Neutrophil (primary cell): Measurements from ENCODE around the gene HELZ.

Experiments used
- H3K27ac ChIP-seq: fragments of 200-600 bp; sonication (generic); 2 replicates; pipeline ENCODE4 v1.5.1; 2016; ENCODE audit warnings: mild to moderate bottlenecking, moderate library complexity
- H3K27me3 ChIP-seq: fragments of 200-600 bp; sonication (generic); 2 replicates; pipeline ENCODE4 v1.6.0; 2016; ENCODE audit warnings: mild to moderate bottlenecking
- H3K36me3 ChIP-seq: fragments of 200-600 bp; sonication (generic); 2 replicates; pipeline ENCODE4 v1.5.1; 2017
- H3K4me1 ChIP-seq, 2 experiments: fragments of 200-600 bp in 1 of 2; sonication (generic) in 1 of 2; 1 replicate in 1 of 2; 2 replicates in 1 of 2; pipeline versions ENCODE4 v1.5.1 to v1.6.1; 2013 to 2016; ENCODE audit warnings: low read depth in 1 of 2, low read length in 1 of 2, mild to moderate bottlenecking in 1 of 2, moderate library complexity in 1 of 2; ENCODE audit not compliant: control insufficient read depth in 1 of 2, insufficient read depth in 1 of 2
- H3K4me3 ChIP-seq, 2 experiments: fragments of 200-600 bp in 1 of 2; sonication (generic) in 1 of 2; 1 replicate in 1 of 2; 2 replicates in 1 of 2; pipeline ENCODE4 v1.5.1; 2013 to 2016; ENCODE audit warnings: low read depth in 1 of 2, low read length in 1 of 2, mild to moderate bottlenecking in 1 of 2, moderate library complexity in 1 of 2
- H3K9me3 ChIP-seq: fragments of 200-600 bp; sonication (generic); 2 replicates; pipeline ENCODE4 v1.5.1; 2016
- TF ChIP-seq, protein P1 (sequence below): fragments of 200-600 bp; sonication (generic); IDR thresholded peaks from 2 replicates; pipeline ENCODE4 v1.5.1; 2016; ENCODE audit warnings: antibody characterized with exemption

The HELZ gene

DNA sequence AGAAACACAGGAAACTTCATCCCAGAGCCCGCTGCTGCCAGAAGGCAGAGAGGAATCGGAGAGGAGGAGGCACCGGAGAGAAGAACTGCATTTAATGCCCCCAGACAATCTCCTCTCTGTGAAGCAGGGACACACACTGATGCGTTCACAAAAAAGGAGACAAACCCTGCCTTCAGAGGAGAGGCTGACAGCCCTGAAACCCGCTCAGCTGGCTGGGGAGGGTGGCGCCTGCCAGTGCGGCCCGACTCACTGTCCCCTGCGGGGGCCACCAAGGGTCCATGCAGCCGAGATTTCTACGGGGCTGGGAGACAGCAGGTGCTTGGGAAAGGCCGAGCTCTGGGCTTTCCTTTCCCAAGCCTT lies 222.6 kb downstream of the HELZ start:
- Histone ChIP-seq H3K9me3 (no peaks in the 10 kb centered on the region), H3K36me3 (no peaks in the 10 kb centered on the region), H3K4me1 (no peaks in the 10 kb centered on the region), H3K27me3 (no peaks in the 10 kb centered on the region), H3K4me3 (no peak overlapping the region), H3K27ac (no peak overlapping the region)
- TF ChIP-seq, protein P1, sequence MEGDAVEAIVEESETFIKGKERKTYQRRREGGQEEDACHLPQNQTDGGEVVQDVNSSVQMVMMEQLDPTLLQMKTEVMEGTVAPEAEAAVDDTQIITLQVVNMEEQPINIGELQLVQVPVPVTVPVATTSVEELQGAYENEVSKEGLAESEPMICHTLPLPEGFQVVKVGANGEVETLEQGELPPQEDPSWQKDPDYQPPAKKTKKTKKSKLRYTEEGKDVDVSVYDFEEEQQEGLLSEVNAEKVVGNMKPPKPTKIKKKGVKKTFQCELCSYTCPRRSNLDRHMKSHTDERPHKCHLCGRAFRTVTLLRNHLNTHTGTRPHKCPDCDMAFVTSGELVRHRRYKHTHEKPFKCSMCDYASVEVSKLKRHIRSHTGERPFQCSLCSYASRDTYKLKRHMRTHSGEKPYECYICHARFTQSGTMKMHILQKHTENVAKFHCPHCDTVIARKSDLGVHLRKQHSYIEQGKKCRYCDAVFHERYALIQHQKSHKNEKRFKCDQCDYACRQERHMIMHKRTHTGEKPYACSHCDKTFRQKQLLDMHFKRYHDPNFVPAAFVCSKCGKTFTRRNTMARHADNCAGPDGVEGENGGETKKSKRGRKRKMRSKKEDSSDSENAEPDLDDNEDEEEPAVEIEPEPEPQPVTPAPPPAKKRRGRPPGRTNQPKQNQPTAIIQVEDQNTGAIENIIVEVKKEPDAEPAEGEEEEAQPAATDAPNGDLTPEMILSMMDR, result no peak

DNA sequence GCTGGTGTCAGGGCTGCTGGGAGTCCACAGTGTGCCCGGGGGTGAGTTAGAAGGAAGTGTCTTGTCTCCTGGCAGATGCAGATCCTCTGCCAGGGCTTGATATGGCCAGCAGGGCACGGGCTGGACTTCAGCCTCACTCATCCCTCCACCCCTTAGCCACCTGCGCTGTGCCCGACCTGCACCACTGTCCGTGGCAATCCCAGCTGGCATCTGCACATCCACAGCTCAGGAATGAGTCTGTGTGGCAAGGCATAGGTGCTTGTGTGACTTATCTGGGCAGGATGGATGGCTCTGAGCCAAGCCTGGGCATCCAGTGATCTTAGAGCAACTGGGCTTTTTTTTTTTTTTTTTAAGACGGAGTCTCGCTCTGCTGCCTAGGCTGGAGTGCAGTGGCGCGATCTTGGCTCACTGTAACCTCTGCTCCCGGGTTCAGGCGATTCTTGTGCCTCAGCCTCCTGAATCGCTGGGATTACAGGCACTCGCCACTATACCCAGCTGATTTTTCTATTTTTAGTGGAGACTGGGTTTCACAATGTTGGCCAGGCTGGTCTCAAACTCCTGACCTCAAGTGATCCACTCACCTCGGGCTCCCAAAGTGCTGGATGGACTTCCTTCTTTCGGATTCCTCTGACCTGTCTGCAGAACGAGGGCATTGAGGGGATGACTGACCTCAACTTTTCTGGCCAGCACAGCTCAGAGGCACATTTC lies 223.1 kb downstream of the HELZ start:
- no peaks in the 10 kb centered on the region for H3K27me3 ChIP-seq

DNA sequence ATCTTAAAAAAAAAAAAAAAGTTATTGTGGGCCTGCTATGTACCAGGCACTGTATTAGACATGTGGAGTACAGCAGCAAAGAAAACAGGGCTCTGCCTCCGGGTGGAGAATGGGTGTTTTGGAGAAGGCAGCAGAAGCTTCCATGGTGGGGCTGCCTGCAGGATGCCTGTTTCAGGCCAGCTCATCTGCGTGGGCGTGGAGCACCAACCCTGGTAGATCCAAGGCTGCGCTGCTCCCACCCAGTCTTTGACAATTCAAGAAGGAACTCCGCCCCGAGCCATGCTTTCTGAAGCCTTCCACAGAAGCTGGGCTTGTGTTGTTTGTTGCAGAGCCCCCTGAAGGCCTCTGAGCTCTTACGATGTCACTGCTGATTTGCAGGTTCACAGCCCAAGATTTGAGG lies 223.8 kb downstream of the HELZ start:
- Histone ChIP-seq H3K9me3 (no peaks in the 10 kb centered on the region), H3K27me3 (no peaks in the 10 kb centered on the region), H3K4me3 (no peak overlapping the region), H3K4me1 (no peaks in the 10 kb centered on the region), H3K27ac (no peak overlapping the region), H3K36me3 (no peaks in the 10 kb centered on the region)
- TF ChIP-seq, protein P1, result no peak

More for the DNA sequence above, 223.1 kb downstream of the HELZ start:
- no peak overlapping the region for H3K27ac ChIP-seq
- H3K4me1 ChIP-seq, result no peaks in the 10 kb centered on the region
- H3K36me3 ChIP-seq, result no peaks in the 10 kb centered on the region
- TF ChIP-seq, protein P1, result no peak
- no peaks in the 10 kb centered on the region for H3K9me3 ChIP-seq
- H3K4me3 ChIP-seq, result no peak overlapping the region
